Upper lobe of right lung (tissue), 1 donor: ENCODE results near the gene ZNF135. TPM values are rescaled to one million over a fixed set of nuclear protein-coding genes. Genes with fewer than 3 reads are reported as not detected.

Experiments used
- ATAC-seq: fragments of 200-7000 bp; cut with Tn5 transposase; one replicate; pipeline ENCODE4 v1.9.1; 2020; ENCODE audit warnings: mild to moderate bottlenecking, moderate library complexity
- DNase-seq: peaks from one replicate; pipeline ENCODE4 v3.0.0-alpha.2; 2020
- H3K27ac ChIP-seq: fragments of 200-600 bp; one replicate; pipeline ENCODE4 v1.8.0; 2022
- H3K27me3 ChIP-seq: fragments of 200-600 bp; one replicate; pipeline ENCODE4 v1.8.0; 2022; ENCODE audit warnings: mild to moderate bottlenecking
- H3K36me3 ChIP-seq: fragments of 200-600 bp; one replicate; pipeline ENCODE4 v1.8.0; 2022
- H3K4me1 ChIP-seq: fragments of 200-600 bp; one replicate; pipeline ENCODE4 v1.8.0; 2022
- H3K4me3 ChIP-seq: fragments of 200-600 bp; one replicate; pipeline ENCODE4 v1.8.0; 2022; ENCODE audit warnings: mild to moderate bottlenecking
- H3K9me3 ChIP-seq: fragments of 200-600 bp; one replicate; pipeline ENCODE4 v1.8.0; 2022
- CTCF ChIP-seq: fragments of 200-600 bp; IDR thresholded peaks from one replicate; pipeline ENCODE4 v1.8.0; 2022; ENCODE audit warnings: antibody characterized with exemption
- intact Hi-C: fragments of 100-400 bp; cut with DNase I; formaldehyde crosslinking; loops from one replicate; pipeline ENCODE4 v1.11.0; 2022
- total RNA-seq: library from RNA; stranded (reverse); fragmentation: NEBNext Ultra II Directional; extraction: Animal tissue kit (Norgen Biotek cat#: 25700); gene quantifications from one replicate; pipeline ENCODE4 v1.2.1, GENCODE V29; 2021
- donor health status: DM: no; HTN: yes; CAD: no; lungs with severe emphysema.

The ZNF135 gene
- total RNA-seq, 1 donor from 2014 or later, result 4.1 TPM

- intact Hi-C loops, result no loop called here
- no peak for TF ChIP-seq CTCF
- ATAC-seq, result no peak
- H3K36me3 ChIP-seq, result no peaks in the 10 kb centered on the region
- no peak overlapping the region for H3K4me3 ChIP-seq
- H3K9me3 ChIP-seq, result peaks cover 38% of the 10 kb centered on the region
- no peak for DNase-seq
- H3K27ac ChIP-seq, result no peak overlapping the region
- no peaks in the 10 kb centered on the region for H3K4me1 ChIP-seq
- H3K27me3 ChIP-seq, result no peaks in the 10 kb centered on the region
Measured at GRCh38 chr19:58079792-58080191, 20.7 kb downstream of the ZNF135 start.

DNA sequence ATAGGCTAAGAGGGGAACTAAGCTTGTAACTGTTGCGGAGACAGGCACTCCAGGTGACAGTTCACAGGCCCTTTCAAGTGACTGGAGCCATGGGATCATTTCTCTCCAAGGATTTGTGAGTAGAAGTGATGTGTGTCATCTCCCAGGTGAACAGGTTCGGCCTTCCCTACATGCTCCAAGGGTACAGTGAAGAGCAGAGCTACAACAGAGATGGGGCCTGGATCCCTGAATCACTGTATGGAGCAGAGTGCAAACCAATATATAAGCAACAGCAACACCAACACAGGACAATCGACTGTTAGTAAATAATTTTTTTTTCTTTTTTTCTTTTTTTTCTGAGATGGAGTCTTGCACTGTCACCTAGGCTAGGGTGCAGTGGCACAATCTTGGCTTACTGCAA, 23.9 kb downstream of the ZNF135 start:
- no peak for ATAC-seq
- Histone ChIP-seq H3K36me3 (peaks cover 16% of the 10 kb centered on the region), H3K27ac (no peak overlapping the region), H3K4me3 (no peak overlapping the region), H3K9me3 (peaks cover 35% of the 10 kb centered on the region), H3K27me3 (no peaks in the 10 kb centered on the region), H3K4me1 (no peaks in the 10 kb centered on the region)
- no peak for TF ChIP-seq CTCF
- no peak for DNase-seq
- intact Hi-C loops, result no loop called here

- no peak for TF ChIP-seq CTCF
- Histone ChIP-seq H3K4me1 (no peaks in the 10 kb centered on the region), H3K4me3 (no peak overlapping the region), H3K27ac (no peak overlapping the region), H3K9me3 (peaks cover 40% of the 10 kb centered on the region), H3K36me3 (peaks cover 16% of the 10 kb centered on the region), H3K27me3 (no peaks in the 10 kb centered on the region)
- intact Hi-C loops, result no loop called here
- ATAC-seq, result peak; percentile 12
- peak; percentile 53 for DNase-seq
Measured at GRCh38 chr19:58084596-58085347, 25.7 kb downstream of the ZNF135 start.

DNA sequence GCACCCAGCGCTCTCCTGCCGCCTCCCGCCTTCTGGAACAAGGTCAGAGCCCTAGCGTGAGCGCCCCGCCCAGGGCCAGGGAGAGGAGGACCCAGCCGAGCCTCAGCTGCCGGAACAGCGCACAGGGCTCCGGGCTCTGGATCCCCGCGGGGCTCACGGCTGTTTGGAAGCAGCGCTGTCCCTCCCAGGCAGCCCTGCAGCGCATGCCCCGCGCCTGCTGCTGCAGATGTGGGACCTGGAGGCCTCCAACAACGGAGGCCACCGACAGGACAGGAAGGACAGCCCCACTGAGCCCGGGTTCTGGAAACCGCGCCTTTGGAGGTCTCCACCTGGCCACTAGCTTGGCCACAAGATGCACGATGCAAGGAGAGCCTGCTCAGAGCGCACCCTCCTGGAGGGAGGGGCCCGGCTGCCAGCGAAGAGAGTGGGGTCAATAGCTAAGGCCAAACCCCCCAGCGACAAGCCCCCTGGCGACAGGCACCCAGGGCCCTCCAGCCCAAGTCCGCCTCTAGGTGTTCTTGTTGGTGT, 26.3 kb downstream of the ZNF135 start:
- peaks cover 16% of the 10 kb centered on the region for H3K36me3 ChIP-seq
- no peak overlapping the region for H3K27ac ChIP-seq
- H3K4me3 ChIP-seq, result no peak overlapping the region
- no peaks in the 10 kb centered on the region for H3K27me3 ChIP-seq
- peak; percentile 5 for ATAC-seq
- H3K4me1 ChIP-seq, result no peaks in the 10 kb centered on the region
- no peak for TF ChIP-seq CTCF
- H3K9me3 ChIP-seq, result peaks cover 45% of the 10 kb centered on the region
- intact Hi-C loops, result no loop called here
- DNase-seq, result peak; percentile 53

GRCh38 chr19:58086825-58087710, 28.0 kb downstream of the ZNF135 start:
- H3K4me1 ChIP-seq, result no peaks in the 10 kb centered on the region
- H3K27ac ChIP-seq, result no peak overlapping the region
- no peak overlapping the region for H3K4me3 ChIP-seq
- intact Hi-C loops, result no loop called here
- peaks cover 34% of the 10 kb centered on the region for H3K9me3 ChIP-seq
- peak; percentile 54 for DNase-seq
- ATAC-seq, result no peak
- no peak for TF ChIP-seq CTCF
- peaks cover 16% of the 10 kb centered on the region for H3K36me3 ChIP-seq
- H3K27me3 ChIP-seq, result no peaks in the 10 kb centered on the region
